IMR-90 (cell line): Measurements from ENCODE around the gene HCRTR1.

Source experiments
- CHD1 ChIP-seq: IDR thresholded peaks from 2 replicates; pipeline ENCODE4 v1.6.1; 2012; ENCODE audit warnings: low read depth, low read length, improper control_type of control experiment
- FOS ChIP-seq: fragments of 150-350 bp; IDR thresholded peaks from 2 replicates; pipeline ENCODE4 v1.6.1; 2016; ENCODE audit warnings: low read depth, low read length
- NFE2L2 ChIP-seq: fragments of 150-350 bp; IDR thresholded peaks from 2 replicates; pipeline ENCODE4 v1.6.1; 2016; ENCODE audit warnings: low read depth, mild to moderate bottlenecking, low read length
- POLR2A ChIP-seq: IDR thresholded peaks from 2 replicates; pipeline ENCODE4 v1.6.1; 2012; ENCODE audit warnings: mild to moderate bottlenecking, low read depth, low read length
- RAD21 ChIP-seq: IDR thresholded peaks from 2 replicates; pipeline ENCODE4 v1.6.1; 2012; ENCODE audit warnings: low read length, improper control_type of control experiment
- RCOR1 ChIP-seq: IDR thresholded peaks from 2 replicates; pipeline ENCODE4 v1.6.1; 2012; ENCODE audit warnings: mild to moderate bottlenecking, low read length, improper control_type of control experiment; ENCODE audit not compliant: insufficient replicate concordance
- RFX5 ChIP-seq: IDR thresholded peaks from 2 replicates; pipeline ENCODE4 v1.8.0; 2012; ENCODE audit warnings: low read depth, mild to moderate bottlenecking, low read length, moderate library complexity
- SMC3 ChIP-seq: fragments of 150-350 bp; IDR thresholded peaks from 2 replicates; pipeline ENCODE4 v1.6.1; 2016; ENCODE audit warnings: low read depth, mild to moderate bottlenecking, antibody characterized with exemption, low read length, moderate library complexity
- TF ChIP-seq, protein P1 (sequence below): conservative IDR thresholded peaks from 2 replicates; pipeline ENCODE4 v1.5.1; 2012; ENCODE audit warnings: mild to moderate bottlenecking, low read depth, low read length, improper control_type of control experiment
- TF ChIP-seq, protein P2 (sequence below): fragments of 150-350 bp; IDR thresholded peaks from 2 replicates; pipeline ENCODE4 v1.6.1; 2016; ENCODE audit warnings: low read depth, mild to moderate bottlenecking, low read length, moderate library complexity, borderline replicate concordance
- TF ChIP-seq, protein P3 (sequence below): fragments of 150-350 bp; IDR thresholded peaks from 2 replicates; pipeline ENCODE4 v1.6.1; 2017; ENCODE audit warnings: mild to moderate bottlenecking, antibody characterized with exemption, low read length, low read depth

DNA sequence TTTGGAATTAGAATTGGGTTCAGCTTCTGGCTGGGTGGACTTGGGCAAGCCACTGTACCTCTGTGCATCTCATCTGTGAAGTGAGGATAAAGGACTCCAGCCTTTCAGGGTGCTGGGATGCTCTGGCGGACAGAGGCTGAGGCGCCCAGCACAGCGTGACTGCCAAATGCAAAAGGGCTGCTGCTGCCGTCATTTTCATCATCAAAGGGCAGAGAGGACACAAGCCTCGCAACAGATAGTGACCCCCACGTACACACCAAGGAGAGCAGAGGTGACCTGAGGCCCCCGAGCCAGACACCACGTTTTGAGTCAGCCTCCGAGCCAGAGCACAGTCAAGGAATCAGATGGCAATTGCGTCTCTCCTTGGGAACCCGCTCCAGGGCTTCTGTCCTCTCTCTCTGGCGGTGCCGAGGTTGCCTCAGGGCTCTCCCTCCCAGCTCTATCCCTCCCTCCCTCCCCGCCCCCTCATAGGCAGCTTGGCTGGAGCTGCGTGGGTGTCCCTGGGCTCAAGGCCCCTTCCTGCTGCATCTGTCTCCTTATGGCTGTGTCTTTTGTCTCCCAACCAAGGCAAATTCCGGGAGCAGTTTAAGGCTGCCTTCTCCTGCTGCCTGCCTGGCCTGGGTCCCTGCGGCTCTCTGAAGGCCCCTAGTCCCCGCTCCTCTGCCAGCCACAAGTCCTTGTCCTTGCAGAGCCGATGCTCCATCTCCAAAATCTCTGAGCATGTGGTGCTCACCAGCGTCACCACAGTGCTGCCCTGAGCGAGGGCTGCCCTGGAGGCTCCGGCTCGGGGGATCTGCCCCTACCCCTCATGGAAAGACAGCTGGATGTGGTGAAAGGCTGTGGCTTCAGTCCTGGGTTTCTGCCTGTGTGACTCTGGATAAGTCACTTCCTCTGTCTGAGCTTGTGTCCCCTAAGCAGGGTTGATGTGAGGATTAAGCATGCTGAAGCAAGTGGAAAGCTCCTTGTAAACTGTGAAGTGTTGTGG lies 9.0 kb downstream of the HCRTR1 start:
- TF ChIP-seq, protein P1, sequence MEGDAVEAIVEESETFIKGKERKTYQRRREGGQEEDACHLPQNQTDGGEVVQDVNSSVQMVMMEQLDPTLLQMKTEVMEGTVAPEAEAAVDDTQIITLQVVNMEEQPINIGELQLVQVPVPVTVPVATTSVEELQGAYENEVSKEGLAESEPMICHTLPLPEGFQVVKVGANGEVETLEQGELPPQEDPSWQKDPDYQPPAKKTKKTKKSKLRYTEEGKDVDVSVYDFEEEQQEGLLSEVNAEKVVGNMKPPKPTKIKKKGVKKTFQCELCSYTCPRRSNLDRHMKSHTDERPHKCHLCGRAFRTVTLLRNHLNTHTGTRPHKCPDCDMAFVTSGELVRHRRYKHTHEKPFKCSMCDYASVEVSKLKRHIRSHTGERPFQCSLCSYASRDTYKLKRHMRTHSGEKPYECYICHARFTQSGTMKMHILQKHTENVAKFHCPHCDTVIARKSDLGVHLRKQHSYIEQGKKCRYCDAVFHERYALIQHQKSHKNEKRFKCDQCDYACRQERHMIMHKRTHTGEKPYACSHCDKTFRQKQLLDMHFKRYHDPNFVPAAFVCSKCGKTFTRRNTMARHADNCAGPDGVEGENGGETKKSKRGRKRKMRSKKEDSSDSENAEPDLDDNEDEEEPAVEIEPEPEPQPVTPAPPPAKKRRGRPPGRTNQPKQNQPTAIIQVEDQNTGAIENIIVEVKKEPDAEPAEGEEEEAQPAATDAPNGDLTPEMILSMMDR, result no peak
- no peak for TF ChIP-seq POLR2A
- no peak for TF ChIP-seq FOS
- TF ChIP-seq SMC3, result no peak
- TF ChIP-seq RFX5, result no peak
- TF ChIP-seq, protein P2, sequence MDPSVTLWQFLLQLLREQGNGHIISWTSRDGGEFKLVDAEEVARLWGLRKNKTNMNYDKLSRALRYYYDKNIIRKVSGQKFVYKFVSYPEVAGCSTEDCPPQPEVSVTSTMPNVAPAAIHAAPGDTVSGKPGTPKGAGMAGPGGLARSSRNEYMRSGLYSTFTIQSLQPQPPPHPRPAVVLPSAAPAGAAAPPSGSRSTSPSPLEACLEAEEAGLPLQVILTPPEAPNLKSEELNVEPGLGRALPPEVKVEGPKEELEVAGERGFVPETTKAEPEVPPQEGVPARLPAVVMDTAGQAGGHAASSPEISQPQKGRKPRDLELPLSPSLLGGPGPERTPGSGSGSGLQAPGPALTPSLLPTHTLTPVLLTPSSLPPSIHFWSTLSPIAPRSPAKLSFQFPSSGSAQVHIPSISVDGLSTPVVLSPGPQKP, result no peak
- no peak for TF ChIP-seq CHD1
- TF ChIP-seq RAD21, result no peak
- TF ChIP-seq NFE2L2, result no peak
- TF ChIP-seq RCOR1, result no peak
- TF ChIP-seq, protein P3, sequence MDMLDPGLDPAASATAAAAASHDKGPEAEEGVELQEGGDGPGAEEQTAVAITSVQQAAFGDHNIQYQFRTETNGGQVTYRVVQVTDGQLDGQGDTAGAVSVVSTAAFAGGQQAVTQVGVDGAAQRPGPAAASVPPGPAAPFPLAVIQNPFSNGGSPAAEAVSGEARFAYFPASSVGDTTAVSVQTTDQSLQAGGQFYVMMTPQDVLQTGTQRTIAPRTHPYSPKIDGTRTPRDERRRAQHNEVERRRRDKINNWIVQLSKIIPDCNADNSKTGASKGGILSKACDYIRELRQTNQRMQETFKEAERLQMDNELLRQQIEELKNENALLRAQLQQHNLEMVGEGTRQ, result no peak
